Heart left ventricle (tissue), 16 donors: Measurements from ENCODE around the gene RTRAF. TPM values are rescaled to one million over a fixed set of nuclear protein-coding genes. Genes with fewer than 3 reads are reported as not detected.

ENCODE experiments used
- ATAC-seq, 4 donors: fragments of 200-7000 bp; cut with Tn5 transposase; one replicate each; pipeline ENCODE4 v1.9.1; 2020 to 2022; ENCODE audit warnings: moderate library complexity in 4 of 4, mild to moderate bottlenecking in 3 of 4, moderate number of reproducible peaks in 1 of 4
- DNase-seq, 5 donors: peaks; one replicate each; pipeline ENCODE4 v3.0.0-alpha.2; 2020
- H3K27ac ChIP-seq, 12 donors: fragments of 200-600 bp; sonication (generic) in 4 of 12; one replicate each; pipeline versions ENCODE4 v1.5.0 to v1.8.0; 2016 to 2022; ENCODE audit warnings: mild to moderate bottlenecking in 2 of 12
- H3K27me3 ChIP-seq, 9 donors: fragments of 200-600 bp; sonication (generic) in 2 of 9; one replicate each; pipeline versions ENCODE4 v1.5.1 to v1.8.0; 2016 to 2022; ENCODE audit warnings: mild to moderate bottlenecking in 3 of 9
- H3K36me3 ChIP-seq, 9 donors: fragments of 200-600 bp; sonication (generic) in 2 of 9; one replicate each; pipeline versions ENCODE4 v1.5.0 to v1.8.0; 2018 to 2022; ENCODE audit warnings: mild to moderate bottlenecking in 2 of 9
- H3K4me1 ChIP-seq, 12 donors: fragments of 200-600 bp; sonication (generic) in 4 of 12; one replicate each; pipeline versions ENCODE4 v1.5.0 to v1.8.0; 2016 to 2022; ENCODE audit warnings: mild to moderate bottlenecking in 3 of 12
- H3K4me3 ChIP-seq, 12 donors: fragments of 200-600 bp; sonication (generic) in 4 of 12; one replicate each; pipeline versions ENCODE4 v1.5.0 to v1.8.0; 2017 to 2022; ENCODE audit warnings: mild to moderate bottlenecking in 9 of 12, moderate library complexity in 4 of 12
- H3K9me3 ChIP-seq, 12 donors: fragments of 200-600 bp; sonication (generic) in 4 of 12; one replicate each; pipeline versions ENCODE4 v1.5.0 to v1.8.0; 2016 to 2022; ENCODE audit warnings: mild to moderate bottlenecking in 1 of 12
- POLR2A ChIP-seq, 2 donors: fragments of 450-650 bp; IDR thresholded peaks; one replicate each; pipeline ENCODE4 v1.6.1; 2017; ENCODE audit warnings: antibody characterized with exemption in 2 of 2, mild to moderate bottlenecking in 2 of 2, moderate library complexity in 2 of 2
- WGBS, 4 donors: extraction: QIAGEN DNeasy Blood & Tissue Kit in 2 of 4; methylation state at CpG; one replicate each; pipeline versions ENCODE4 v1.1.5 to v1.1.7; 2013 to 2018; 5-methylcytosine and 5-hydroxymethylcytosine counted together
- intact Hi-C, 10 donors: fragments of 100-400 bp; cut with DNase I; formaldehyde crosslinking; loops; one replicate each; pipeline versions ENCODE4 v1.11.1 to v1.14.2; 2022
- polyA plus RNA-seq, 2 donors: library from polyadenylated mRNA; stranded (reverse); fragments of 200-250 nt; gene quantifications; one replicate each; pipeline ENCODE4 v1.2.3, GENCODE V29; 2013
- total RNA-seq, 9 donors: library from RNA; depleted of rRNA in 2 of 9; stranded (reverse); fragments of >200 nt in 2 of 9; fragmentation: NEBNext Ultra II Directional in 3 of 9; extraction: Animal tissue kit (Norgen Biotek cat#: 25700) in 3 of 9; gene quantifications; one replicate each; pipeline versions ENCODE4 v1.1.0 to v1.2.4, GENCODE V29; 2016 to 2023
- TF ChIP-seq, protein P1 (sequence below), 12 donors: fragments of 200-600 bp; sonication (generic) in 4 of 12; IDR thresholded peaks; one replicate each; pipeline versions ENCODE4 v1.5.0 to v1.8.0; 2018 to 2022; ENCODE audit warnings: antibody characterized with exemption in 12 of 12, mild to moderate bottlenecking in 5 of 12
- donor health status: ischemic (EF 13 %, LVEDD 7.1; RV severe dilation, severe dysfunction).
- donor health status: healthy with polysubstance abuse.
- donor health status: DM: no; HTN: yes; CAD: no.
- donor health status: DM: no; HTN: no; CAD: no.
- donor health status: ischemic (EF 25% LVEDD 6.9; RV normal size, moderate dysfunction).
- donor health status: ischemic (EF 25% LVEDD 5.7; RV mildly dilated, moderate dysfunction).
- donor health status: healthy.
- donor health status: DM: yes; HTN: yes; CAD: no.
- donor health status: ischemic (EF 35%, LVEDD 5.7; RV mildly dilated, moderate dysfunction).
- donor health status: nonischemic (EF 11% LVEDD 7.7; RV severe dilation, severe dysfunction).
- donor health status: DM: yes; HTN: yes; CAD: no.
- donor health status: PGD.
- donor health status: ischemic (EF 29% LVEDD 5.4; RV normal size, mild dysfunction).
- donor health status: nonischemic (EF 23%, LVEDD 6.1; RV moderate dilation, normal function).

The RTRAF gene
- total and polyA plus RNA-seq, 11 donors = 72.9 to 272 (median 193) TPM

DNA sequence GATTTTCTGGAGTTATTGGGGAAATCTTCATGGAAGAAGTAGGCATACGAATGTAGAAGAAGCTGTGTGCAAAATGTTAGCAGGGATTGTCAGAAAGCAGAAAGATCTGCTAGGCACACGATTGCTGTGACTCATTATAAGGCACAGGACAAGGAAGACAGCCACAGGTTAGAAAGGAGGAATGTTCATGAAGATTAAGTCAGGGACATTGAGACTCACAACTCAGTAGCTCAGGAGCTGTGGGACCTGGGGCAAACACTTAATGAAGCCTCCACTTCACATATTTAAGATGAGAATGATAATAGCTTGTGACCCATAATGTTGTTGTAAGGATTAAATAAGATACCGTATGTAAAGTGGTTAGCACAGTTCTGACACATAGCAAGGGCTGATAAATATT is 26.6 kb upstream of the RTRAF start:
- TF ChIP-seq POLR2A (IDR thresholded peaks at IDR 0.05) = no peak
- TF ChIP-seq, protein P1, sequence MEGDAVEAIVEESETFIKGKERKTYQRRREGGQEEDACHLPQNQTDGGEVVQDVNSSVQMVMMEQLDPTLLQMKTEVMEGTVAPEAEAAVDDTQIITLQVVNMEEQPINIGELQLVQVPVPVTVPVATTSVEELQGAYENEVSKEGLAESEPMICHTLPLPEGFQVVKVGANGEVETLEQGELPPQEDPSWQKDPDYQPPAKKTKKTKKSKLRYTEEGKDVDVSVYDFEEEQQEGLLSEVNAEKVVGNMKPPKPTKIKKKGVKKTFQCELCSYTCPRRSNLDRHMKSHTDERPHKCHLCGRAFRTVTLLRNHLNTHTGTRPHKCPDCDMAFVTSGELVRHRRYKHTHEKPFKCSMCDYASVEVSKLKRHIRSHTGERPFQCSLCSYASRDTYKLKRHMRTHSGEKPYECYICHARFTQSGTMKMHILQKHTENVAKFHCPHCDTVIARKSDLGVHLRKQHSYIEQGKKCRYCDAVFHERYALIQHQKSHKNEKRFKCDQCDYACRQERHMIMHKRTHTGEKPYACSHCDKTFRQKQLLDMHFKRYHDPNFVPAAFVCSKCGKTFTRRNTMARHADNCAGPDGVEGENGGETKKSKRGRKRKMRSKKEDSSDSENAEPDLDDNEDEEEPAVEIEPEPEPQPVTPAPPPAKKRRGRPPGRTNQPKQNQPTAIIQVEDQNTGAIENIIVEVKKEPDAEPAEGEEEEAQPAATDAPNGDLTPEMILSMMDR (IDR thresholded peaks at IDR 0.05) = no peak
- H3K4me3 ChIP-seq = peak overlapping the region in 1 of 12 donors; percentile 28
- H3K4me1 ChIP-seq = peaks cover 0 to 24% (median 4%) of the 10 kb centered on the region in 12 donors
- DNase-seq = no peak
- WGBS, 4 donors = 30 to 50% (median 32%) methylated on average over 2 to 3 of the region's 3 CpGs
- ATAC-seq = peak in 1 of 4 donors; percentile 31
- H3K27me3 ChIP-seq = peaks cover 0 to 3% (median 0%) of the 10 kb centered on the region in 9 donors
- intact Hi-C loops = loop anchor here in 1 of 10 donors (10.0 kb wide), 1 partner anchor 118 kb away; no protein-coding TSS in a partner anchor
- H3K36me3 ChIP-seq = peaks cover 0 to 10% (median 0%) of the 10 kb centered on the region in 9 donors
- H3K9me3 ChIP-seq = peaks cover 0 to 31% (median 14%) of the 10 kb centered on the region in 12 donors
- peak overlapping the region in 4 of 12 donors; percentile 1 to 34 (median 19) for H3K27ac ChIP-seq

DNA sequence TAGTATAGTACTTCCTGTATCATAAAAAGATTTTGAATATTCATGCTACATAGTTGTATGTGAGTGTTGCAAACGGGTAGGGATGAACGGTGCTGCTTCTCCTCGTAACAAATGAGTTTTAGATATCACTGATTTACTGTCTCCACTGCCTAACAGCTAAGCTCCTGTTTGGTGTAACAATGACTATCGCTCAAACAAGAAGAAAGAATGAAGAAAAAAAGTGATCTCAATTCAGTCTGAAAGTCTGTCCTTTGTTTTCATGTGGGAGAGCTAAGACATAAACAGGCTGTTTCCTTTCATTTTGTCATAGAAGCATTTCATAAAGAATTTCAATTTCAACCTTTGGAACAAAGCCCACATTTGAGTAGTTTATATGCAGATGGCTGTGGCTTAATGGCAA is 26.1 kb upstream of the RTRAF start:
- ATAC-seq (no peak), DNase-seq (no peak)
- Histone ChIP-seq H3K27me3 (peaks cover 0 to 3% (median 0%) of the 10 kb centered on the region in 9 donors), H3K4me1 (peaks cover 0 to 24% (median 4%) of the 10 kb centered on the region in 12 donors), H3K4me3 (peak overlapping the region in 8 of 12 donors; percentile 6 to 35 (median 11)), H3K27ac (peak overlapping the region in 4 of 12 donors; percentile 1 to 34 (median 19)), H3K36me3 (peaks cover 0 to 10% (median 0%) of the 10 kb centered on the region in 9 donors), H3K9me3 (peaks cover 0 to 26% (median 13%) of the 10 kb centered on the region in 12 donors)
- TF ChIP-seq, protein P1 (IDR thresholded peaks at IDR 0.05) = no peak
- TF ChIP-seq POLR2A (IDR thresholded peaks at IDR 0.05) = no peak
- intact Hi-C loops = loop anchor here in 1 of 10 donors (10.0 kb wide), 1 partner anchor 118 kb away; no protein-coding TSS in a partner anchor
- 29 to 37% (median 31%) methylated on average over 4 of the region's 4 CpGs for WGBS, 4 donors

DNA sequence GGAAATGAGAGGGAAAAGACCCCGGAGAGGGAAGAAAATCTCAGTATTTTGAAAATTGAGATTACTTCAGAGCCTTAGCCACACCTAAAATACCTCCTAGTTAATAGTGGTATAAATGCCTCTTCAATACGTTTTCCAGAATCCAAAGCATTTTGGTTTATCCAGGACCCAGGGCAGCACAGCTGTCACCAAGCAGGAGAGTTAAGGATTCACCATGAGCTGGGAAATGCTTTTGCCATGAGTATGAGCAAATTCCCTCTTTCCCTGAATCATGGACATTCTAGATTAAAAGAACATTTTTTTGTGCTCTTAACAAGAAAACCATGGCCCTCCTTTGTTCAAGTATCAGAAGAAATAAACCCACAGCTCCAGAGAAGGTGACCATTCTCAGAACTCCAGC is 21.8 kb upstream of the RTRAF start:
- Histone ChIP-seq H3K4me1 (peaks cover 0 to 15% (median 4%) of the 10 kb centered on the region in 12 donors), H3K36me3 (peaks cover 0 to 6% (median 0%) of the 10 kb centered on the region in 9 donors), H3K27me3 (peaks cover 0 to 3% (median 0%) of the 10 kb centered on the region in 9 donors), H3K9me3 (no peaks in the 10 kb centered on the region), H3K4me3 (no peak overlapping the region), H3K27ac (no peak overlapping the region)
- ATAC-seq = no peak
- DNase-seq = no peak
- 80 to 91% (median 87%) methylated on average over 2 of the region's 2 CpGs for WGBS, 4 donors
- intact Hi-C loops = loop anchor here in 1 of 10 donors (10.0 kb wide), 1 partner anchor 123 kb away; no protein-coding TSS in a partner anchor
- TF ChIP-seq, protein P1 (IDR thresholded peaks at IDR 0.05) = no peak
- TF ChIP-seq POLR2A (IDR thresholded peaks at IDR 0.05) = no peak

DNA sequence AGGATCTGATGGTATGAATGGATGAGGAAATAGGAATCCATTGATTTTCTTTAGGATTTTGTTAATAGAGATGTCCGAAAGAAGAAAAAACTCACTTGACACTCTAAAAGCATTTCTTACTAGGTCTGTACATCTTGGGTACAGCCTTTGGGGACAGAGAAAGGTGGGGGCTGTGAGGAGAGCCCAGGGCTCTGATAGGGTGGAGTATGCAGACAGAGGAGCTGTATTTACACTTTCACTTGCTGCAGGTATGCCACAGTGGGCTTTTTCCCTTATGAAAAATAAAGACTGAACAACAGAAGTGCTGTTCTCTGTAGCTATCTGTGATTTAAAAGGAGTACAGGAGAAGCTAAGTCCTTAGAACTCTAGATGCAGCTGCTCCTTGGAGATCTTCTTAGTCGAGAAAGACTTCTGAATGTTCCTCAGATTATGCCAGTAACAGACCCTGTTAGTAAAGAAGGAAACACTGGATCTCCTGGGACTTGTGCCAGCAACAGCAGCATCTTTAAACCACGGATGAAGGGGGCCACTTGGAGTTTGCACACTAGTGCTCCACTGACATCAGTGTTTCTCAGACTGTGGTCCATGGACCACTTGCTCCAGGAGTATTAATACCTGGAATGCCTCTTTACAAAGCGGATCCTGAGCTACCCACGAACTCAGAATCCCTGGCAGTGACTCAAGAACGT is 19.4 kb upstream of the RTRAF start:
- ATAC-seq (no peak), DNase-seq (no peak)
- no peaks in the 10 kb centered on the region for H3K9me3 ChIP-seq
- no peaks in the 10 kb centered on the region for H3K4me1 ChIP-seq
- peaks cover 0 to 6% (median 0%) of the 10 kb centered on the region in 9 donors for H3K36me3 ChIP-seq
- peaks cover 0 to 3% (median 0%) of the 10 kb centered on the region in 9 donors for H3K27me3 ChIP-seq
- intact Hi-C loops = loop anchor here in 8 of 10 donors (10.0 kb wide), 5 partner anchors 105 to 695 kb away; partner anchors contain the start of gene GNG2 (in 1 of the 8)
- TF ChIP-seq POLR2A (IDR thresholded peaks at IDR 0.05) = no peak
- TF ChIP-seq, protein P1 (IDR thresholded peaks at IDR 0.05) = no peak
- 65 to 68% (median 68%) methylated on average over 6 of the region's 6 CpGs for WGBS, 4 donors
- H3K4me3 ChIP-seq = no peak overlapping the region
- H3K27ac ChIP-seq = no peak overlapping the region
